Keratinocyte (primary cell): ENCODE data around the gene THOC7.

Experiments used
- EZH2 ChIP-seq: IDR thresholded peaks from one replicate; pipeline ENCODE4 v1.6.1; 2012; ENCODE audit warnings: inconsistent platforms, mild to moderate bottlenecking, low read length, moderate library complexity
- TF ChIP-seq, protein P1 (sequence below), 3 experiments: IDR thresholded peaks in 1 of 3; conservative IDR thresholded peaks in 1 of 3; optimal IDR thresholded peaks in 1 of 3; 2 replicates in 2 of 3; 3 replicates in 1 of 3; pipeline versions ENCODE3 to v1.5.1; 2011; ENCODE audit warnings: low read length in 3 of 3, mild to moderate bottlenecking in 3 of 3, moderate library complexity in 2 of 3, control low read depth in 1 of 3, inconsistent platforms in 1 of 3; ENCODE audit not compliant: insufficient read depth in 2 of 3; ENCODE audit errors: extremely low read depth in 1 of 3

- TF ChIP-seq, protein P1, sequence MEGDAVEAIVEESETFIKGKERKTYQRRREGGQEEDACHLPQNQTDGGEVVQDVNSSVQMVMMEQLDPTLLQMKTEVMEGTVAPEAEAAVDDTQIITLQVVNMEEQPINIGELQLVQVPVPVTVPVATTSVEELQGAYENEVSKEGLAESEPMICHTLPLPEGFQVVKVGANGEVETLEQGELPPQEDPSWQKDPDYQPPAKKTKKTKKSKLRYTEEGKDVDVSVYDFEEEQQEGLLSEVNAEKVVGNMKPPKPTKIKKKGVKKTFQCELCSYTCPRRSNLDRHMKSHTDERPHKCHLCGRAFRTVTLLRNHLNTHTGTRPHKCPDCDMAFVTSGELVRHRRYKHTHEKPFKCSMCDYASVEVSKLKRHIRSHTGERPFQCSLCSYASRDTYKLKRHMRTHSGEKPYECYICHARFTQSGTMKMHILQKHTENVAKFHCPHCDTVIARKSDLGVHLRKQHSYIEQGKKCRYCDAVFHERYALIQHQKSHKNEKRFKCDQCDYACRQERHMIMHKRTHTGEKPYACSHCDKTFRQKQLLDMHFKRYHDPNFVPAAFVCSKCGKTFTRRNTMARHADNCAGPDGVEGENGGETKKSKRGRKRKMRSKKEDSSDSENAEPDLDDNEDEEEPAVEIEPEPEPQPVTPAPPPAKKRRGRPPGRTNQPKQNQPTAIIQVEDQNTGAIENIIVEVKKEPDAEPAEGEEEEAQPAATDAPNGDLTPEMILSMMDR (optimal IDR thresholded peaks at IDR 0.05 in 1 of 3, IDR thresholded peaks at IDR 0.05 in 1 of 3, conservative IDR thresholded peaks at IDR 0.05 in 1 of 3; ENCODE audit: extremely low read depth in 1 of 3, insufficient read depth in 2 of 3, low read length in 3 of 3) = no peak
- no peak for TF ChIP-seq EZH2
Observed at GRCh38 chr3:63845215-63845614, 18.4 kb downstream of the THOC7 start.
